Memory B cell (primary cell): ENCODE data around the gene TUBG2.
A peak's percentile ranks its signal among the peaks of the same experiment; 100 is the strongest.

Source experiments
- ATAC-seq: fragments of 150-1000 bp; cut with Tn5 transposase; 2 replicates; pipeline ENCODE4 v1.10.0; 2021; ENCODE audit warnings: low read depth, mild to moderate bottlenecking, moderate library complexity
- DNase-seq, 2 donors: peaks; one replicate each; pipeline ENCODE4 v3.0.0; 2022; ENCODE audit warnings: low spot score in 2 of 2
- H3K27ac Mint-ChIP-seq: one replicate; pipeline ENCODE4 v1.8.0; 2022; ENCODE audit warnings: mild to moderate bottlenecking, moderate library complexity, mixed read lengths
- H3K27me3 Mint-ChIP-seq: one replicate; pipeline ENCODE4 v1.8.0; 2022; ENCODE audit warnings: mixed read lengths
- H3K36me3 Mint-ChIP-seq: one replicate; pipeline ENCODE4 v1.8.0; 2022; ENCODE audit warnings: mild to moderate bottlenecking, mixed read lengths
- H3K4me1 Mint-ChIP-seq: one replicate; pipeline ENCODE4 v1.8.0; 2022; ENCODE audit warnings: mixed read lengths
- H3K4me3 Mint-ChIP-seq: one replicate; pipeline ENCODE4 v1.8.0; 2022; ENCODE audit warnings: mild to moderate bottlenecking, moderate library complexity, mixed read lengths
- H3K9me3 Mint-ChIP-seq: one replicate; pipeline ENCODE4 v1.8.0; 2022; ENCODE audit warnings: mixed read lengths

The TUBG2 gene

GRCh38 chr17:42669705-42669976 lies 10.6 kb downstream of the TUBG2 start:
- peaks cover 7% of the 10 kb centered on the region for H3K27me3 Mint-ChIP-seq
- no peak overlapping the region for H3K27ac Mint-ChIP-seq
- no peak for ATAC-seq
- H3K9me3 Mint-ChIP-seq = no peaks in the 10 kb centered on the region
- DNase-seq = no peak
- peak overlapping the region; percentile 28 for H3K4me3 Mint-ChIP-seq
- peaks cover 16% of the 10 kb centered on the region for H3K4me1 Mint-ChIP-seq
- H3K36me3 Mint-ChIP-seq = peaks cover 5% of the 10 kb centered on the region

- Mint-ChIP-seq H3K4me3 (peak overlapping the region; percentile 80), H3K9me3 (no peaks in the 10 kb centered on the region), H3K36me3 (peaks cover 5% of the 10 kb centered on the region), H3K27ac (no peak overlapping the region), H3K27me3 (peaks cover 7% of the 10 kb centered on the region), H3K4me1 (peaks cover 17% of the 10 kb centered on the region)
- ATAC-seq (peak; percentile 83), DNase-seq (peak; percentile 62 to 69)
Measured at GRCh38 chr17:42669977-42670788, 11.1 kb downstream of the TUBG2 start.

- Mint-ChIP-seq H3K9me3 (no peaks in the 10 kb centered on the region), H3K4me1 (peaks cover 17% of the 10 kb centered on the region), H3K4me3 (peak overlapping the region; percentile 80), H3K27me3 (peaks cover 7% of the 10 kb centered on the region), H3K36me3 (no peaks in the 10 kb centered on the region), H3K27ac (no peak overlapping the region)
- DNase-seq (peak in 1 of 2 donors; percentile 22), ATAC-seq (no peak)
Measured at GRCh38 chr17:42670789-42671657, 11.9 kb downstream of the TUBG2 start.

GRCh38 chr17:42672038-42672437 lies 13.0 kb downstream of the TUBG2 start:
- Mint-ChIP-seq H3K4me1 (peaks cover 23% of the 10 kb centered on the region), H3K27me3 (peaks cover 13% of the 10 kb centered on the region), H3K4me3 (no peak overlapping the region), H3K36me3 (no peaks in the 10 kb centered on the region), H3K9me3 (no peaks in the 10 kb centered on the region), H3K27ac (no peak overlapping the region)
- DNase-seq (no peak), ATAC-seq (no peak)

GRCh38 chr17:42673266-42673884 lies 14.3 kb downstream of the TUBG2 start:
- H3K27ac Mint-ChIP-seq = no peak overlapping the region

GRCh38 chr17:42673885-42674754 lies 15.0 kb downstream of the TUBG2 start:
- DNase-seq (peak in 1 of 2 donors; percentile 47), ATAC-seq (peak; percentile 10)
- peaks cover 32% of the 10 kb centered on the region for H3K4me1 Mint-ChIP-seq
- H3K27me3 Mint-ChIP-seq = peaks cover 13% of the 10 kb centered on the region
- H3K36me3 Mint-ChIP-seq = no peaks in the 10 kb centered on the region
- no peaks in the 10 kb centered on the region for H3K9me3 Mint-ChIP-seq
- no peak overlapping the region for H3K27ac Mint-ChIP-seq
- H3K4me3 Mint-ChIP-seq = peak overlapping the region; percentile 53

More at GRCh38 chr17:42673266-42673884, 14.3 kb downstream of the TUBG2 start:
- no peak for ATAC-seq
- no peaks in the 10 kb centered on the region for H3K9me3 Mint-ChIP-seq
- H3K4me1 Mint-ChIP-seq = peaks cover 30% of the 10 kb centered on the region
- no peak overlapping the region for H3K4me3 Mint-ChIP-seq
- peaks cover 13% of the 10 kb centered on the region for H3K27me3 Mint-ChIP-seq
- H3K36me3 Mint-ChIP-seq = no peaks in the 10 kb centered on the region
- DNase-seq = peak in 1 of 2 donors; percentile 25

GRCh38 chr17:42674755-42675347 lies 15.8 kb downstream of the TUBG2 start:
- ATAC-seq = no peak
- H3K9me3 Mint-ChIP-seq = no peaks in the 10 kb centered on the region
- H3K27ac Mint-ChIP-seq = no peak overlapping the region
- no peaks in the 10 kb centered on the region for H3K36me3 Mint-ChIP-seq
- H3K4me3 Mint-ChIP-seq = no peak overlapping the region
- DNase-seq = no peak
- H3K27me3 Mint-ChIP-seq = peaks cover 13% of the 10 kb centered on the region
- H3K4me1 Mint-ChIP-seq = peaks cover 31% of the 10 kb centered on the region

- Mint-ChIP-seq H3K4me1 (peaks cover 30% of the 10 kb centered on the region), H3K36me3 (no peaks in the 10 kb centered on the region), H3K9me3 (no peaks in the 10 kb centered on the region), H3K27me3 (peaks cover 13% of the 10 kb centered on the region), H3K4me3 (no peak overlapping the region), H3K27ac (no peak overlapping the region)
- no peak for DNase-seq
- no peak for ATAC-seq
Measured at GRCh38 chr17:42675348-42675964, 16.4 kb downstream of the TUBG2 start.

GRCh38 chr17:42675965-42676423 lies 16.9 kb downstream of the TUBG2 start:
- ATAC-seq (no peak), DNase-seq (no peak)
- H3K4me1 Mint-ChIP-seq = peaks cover 32% of the 10 kb centered on the region
- no peaks in the 10 kb centered on the region for H3K36me3 Mint-ChIP-seq
- peaks cover 13% of the 10 kb centered on the region for H3K27me3 Mint-ChIP-seq
- no peak overlapping the region for H3K27ac Mint-ChIP-seq
- H3K9me3 Mint-ChIP-seq = no peaks in the 10 kb centered on the region
- H3K4me3 Mint-ChIP-seq = peak overlapping the region; percentile 86

GRCh38 chr17:42676424-42677011 lies 17.4 kb downstream of the TUBG2 start, which contains the start of gene PLEKHH3:
Gene PLEKHH3, minus strand, starts transcription at chr17:42676994. Its CDS starts 431 bp downstream, at chr17:42676563.
- Mint-ChIP-seq H3K4me1 (peaks cover 35% of the 10 kb centered on the region), H3K27me3 (peaks cover 12% of the 10 kb centered on the region)
- no peak for ATAC-seq

GRCh38 chr17:42677012-42677857 lies 18.2 kb downstream of the TUBG2 start:
- Mint-ChIP-seq H3K4me1 (peaks cover 38% of the 10 kb centered on the region), H3K4me3 (peak overlapping the region; percentile 84), H3K36me3 (no peaks in the 10 kb centered on the region), H3K27me3 (peaks cover 10% of the 10 kb centered on the region), H3K9me3 (no peaks in the 10 kb centered on the region), H3K27ac (peak overlapping the region; percentile 3)
- peak; percentile 79 for ATAC-seq
- DNase-seq = peak; percentile 83 to 93

More at GRCh38 chr17:42676424-42677011, 17.4 kb downstream of the TUBG2 start, which contains the start of gene PLEKHH3:
- Mint-ChIP-seq H3K9me3 (no peaks in the 10 kb centered on the region), H3K27ac (peak within 1 kb of the TSS; percentile 3), H3K36me3 (no peaks in the 10 kb centered on the region), H3K4me3 (peak within 1 kb of the TSS; percentile 86)
- peak in 1 of 2 donors; percentile 46 for DNase-seq
